ENCODE data around the gene ANKRD24.
A peak's percentile ranks its signal among the peaks of the same experiment; 100 is the strongest.

The ANKRD24 gene

DNA sequence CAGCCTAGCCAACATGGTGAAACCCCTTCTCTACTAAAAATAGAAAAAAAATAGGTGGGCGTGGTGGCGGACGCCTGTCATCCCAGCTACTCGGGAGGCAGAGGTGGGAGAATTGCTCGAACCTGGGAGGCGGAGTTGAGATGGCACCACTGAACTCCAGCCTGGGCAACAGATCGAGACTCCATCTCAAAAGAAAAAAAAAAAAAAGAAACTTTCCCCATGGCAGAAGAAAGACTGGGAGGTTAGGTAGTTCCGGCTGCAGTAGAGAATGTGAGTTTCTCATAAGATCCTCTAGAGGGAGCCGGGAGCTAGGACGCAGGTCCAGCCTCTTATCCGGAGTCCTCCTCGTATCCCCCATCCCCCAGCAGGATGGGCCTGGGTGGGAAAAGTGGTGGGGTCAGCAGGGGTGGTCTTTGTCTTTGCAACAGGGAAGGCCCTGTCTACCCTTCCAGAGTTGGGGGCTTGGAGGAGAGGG lies 42.2 kb upstream of the ANKRD24 start (continued):
- TF ChIP-seq, protein P1, sequence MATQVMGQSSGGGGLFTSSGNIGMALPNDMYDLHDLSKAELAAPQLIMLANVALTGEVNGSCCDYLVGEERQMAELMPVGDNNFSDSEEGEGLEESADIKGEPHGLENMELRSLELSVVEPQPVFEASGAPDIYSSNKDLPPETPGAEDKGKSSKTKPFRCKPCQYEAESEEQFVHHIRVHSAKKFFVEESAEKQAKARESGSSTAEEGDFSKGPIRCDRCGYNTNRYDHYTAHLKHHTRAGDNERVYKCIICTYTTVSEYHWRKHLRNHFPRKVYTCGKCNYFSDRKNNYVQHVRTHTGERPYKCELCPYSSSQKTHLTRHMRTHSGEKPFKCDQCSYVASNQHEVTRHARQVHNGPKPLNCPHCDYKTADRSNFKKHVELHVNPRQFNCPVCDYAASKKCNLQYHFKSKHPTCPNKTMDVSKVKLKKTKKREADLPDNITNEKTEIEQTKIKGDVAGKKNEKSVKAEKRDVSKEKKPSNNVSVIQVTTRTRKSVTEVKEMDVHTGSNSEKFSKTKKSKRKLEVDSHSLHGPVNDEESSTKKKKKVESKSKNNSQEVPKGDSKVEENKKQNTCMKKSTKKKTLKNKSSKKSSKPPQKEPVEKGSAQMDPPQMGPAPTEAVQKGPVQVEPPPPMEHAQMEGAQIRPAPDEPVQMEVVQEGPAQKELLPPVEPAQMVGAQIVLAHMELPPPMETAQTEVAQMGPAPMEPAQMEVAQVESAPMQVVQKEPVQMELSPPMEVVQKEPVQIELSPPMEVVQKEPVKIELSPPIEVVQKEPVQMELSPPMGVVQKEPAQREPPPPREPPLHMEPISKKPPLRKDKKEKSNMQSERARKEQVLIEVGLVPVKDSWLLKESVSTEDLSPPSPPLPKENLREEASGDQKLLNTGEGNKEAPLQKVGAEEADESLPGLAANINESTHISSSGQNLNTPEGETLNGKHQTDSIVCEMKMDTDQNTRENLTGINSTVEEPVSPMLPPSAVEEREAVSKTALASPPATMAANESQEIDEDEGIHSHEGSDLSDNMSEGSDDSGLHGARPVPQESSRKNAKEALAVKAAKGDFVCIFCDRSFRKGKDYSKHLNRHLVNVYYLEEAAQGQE (tag by site-specific recombination; IDR thresholded peaks at IDR 0.05), result 0 out of 2 replicates have a peak, but pooled peaks have one; percentile 27
- TF ChIP-seq, protein P2, sequence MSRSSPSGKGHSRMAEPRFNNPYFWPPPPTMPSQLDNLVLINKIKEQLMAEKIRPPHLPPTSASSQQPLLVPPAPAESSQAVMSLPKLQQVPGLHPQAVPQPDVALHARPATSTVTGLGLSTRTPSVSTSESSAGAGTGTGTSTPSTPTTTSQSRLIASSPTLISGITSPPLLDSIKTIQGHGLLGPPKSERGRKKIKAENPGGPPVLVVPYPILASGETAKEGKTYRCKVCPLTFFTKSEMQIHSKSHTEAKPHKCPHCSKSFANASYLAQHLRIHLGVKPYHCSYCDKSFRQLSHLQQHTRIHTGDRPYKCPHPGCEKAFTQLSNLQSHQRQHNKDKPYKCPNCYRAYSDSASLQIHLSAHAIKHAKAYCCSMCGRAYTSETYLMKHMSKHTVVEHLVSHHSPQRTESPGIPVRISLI (tag by site-specific recombination; IDR thresholded peaks at IDR 0.05), result peak; percentile 61; the same call in 1 of the 2 replicates
- no peak for TF ChIP-seq ZBTB17 (tag by site-specific recombination; IDR thresholded peaks at IDR 0.05)
- TF ChIP-seq ZNF121 (tag by site-specific recombination; IDR thresholded peaks at IDR 0.05), result peak; percentile 68
- TF ChIP-seq ZNF155 (tag by site-specific recombination; IDR thresholded peaks at IDR 0.05), result no peak
- TF ChIP-seq ZFP3 (tag by site-specific recombination; IDR thresholded peaks at IDR 0.05; ENCODE audit: low read depth), result no peak
- TF ChIP-seq KLF16 (tag by site-specific recombination; IDR thresholded peaks at IDR 0.05), result no peak
- TF ChIP-seq ZNF248 (tag by site-specific recombination; IDR thresholded peaks at IDR 0.05), result no peak
- TF ChIP-seq, protein P3, sequence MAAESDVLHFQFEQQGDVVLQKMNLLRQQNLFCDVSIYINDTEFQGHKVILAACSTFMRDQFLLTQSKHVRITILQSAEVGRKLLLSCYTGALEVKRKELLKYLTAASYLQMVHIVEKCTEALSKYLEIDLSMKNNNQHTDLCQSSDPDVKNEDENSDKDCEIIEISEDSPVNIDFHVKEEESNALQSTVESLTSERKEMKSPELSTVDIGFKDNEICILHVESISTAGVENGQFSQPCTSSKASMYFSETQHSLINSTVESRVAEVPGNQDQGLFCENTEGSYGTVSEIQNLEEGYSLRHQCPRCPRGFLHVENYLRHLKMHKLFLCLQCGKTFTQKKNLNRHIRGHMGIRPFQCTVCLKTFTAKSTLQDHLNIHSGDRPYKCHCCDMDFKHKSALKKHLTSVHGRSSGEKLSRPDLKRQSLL (tag by site-specific recombination; IDR thresholded peaks at IDR 0.05), result no peak
- TF ChIP-seq, protein P4, sequence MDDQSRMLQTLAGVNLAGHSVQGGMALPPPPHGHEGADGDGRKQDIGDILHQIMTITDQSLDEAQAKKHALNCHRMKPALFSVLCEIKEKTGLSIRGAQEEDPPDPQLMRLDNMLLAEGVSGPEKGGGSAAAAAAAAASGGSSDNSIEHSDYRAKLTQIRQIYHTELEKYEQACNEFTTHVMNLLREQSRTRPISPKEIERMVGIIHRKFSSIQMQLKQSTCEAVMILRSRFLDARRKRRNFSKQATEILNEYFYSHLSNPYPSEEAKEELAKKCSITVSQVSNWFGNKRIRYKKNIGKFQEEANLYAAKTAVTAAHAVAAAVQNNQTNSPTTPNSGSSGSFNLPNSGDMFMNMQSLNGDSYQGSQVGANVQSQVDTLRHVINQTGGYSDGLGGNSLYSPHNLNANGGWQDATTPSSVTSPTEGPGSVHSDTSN (CRISPR knock-in tag; IDR thresholded peaks at IDR 0.05), result no peak
- TF ChIP-seq, protein P5, sequence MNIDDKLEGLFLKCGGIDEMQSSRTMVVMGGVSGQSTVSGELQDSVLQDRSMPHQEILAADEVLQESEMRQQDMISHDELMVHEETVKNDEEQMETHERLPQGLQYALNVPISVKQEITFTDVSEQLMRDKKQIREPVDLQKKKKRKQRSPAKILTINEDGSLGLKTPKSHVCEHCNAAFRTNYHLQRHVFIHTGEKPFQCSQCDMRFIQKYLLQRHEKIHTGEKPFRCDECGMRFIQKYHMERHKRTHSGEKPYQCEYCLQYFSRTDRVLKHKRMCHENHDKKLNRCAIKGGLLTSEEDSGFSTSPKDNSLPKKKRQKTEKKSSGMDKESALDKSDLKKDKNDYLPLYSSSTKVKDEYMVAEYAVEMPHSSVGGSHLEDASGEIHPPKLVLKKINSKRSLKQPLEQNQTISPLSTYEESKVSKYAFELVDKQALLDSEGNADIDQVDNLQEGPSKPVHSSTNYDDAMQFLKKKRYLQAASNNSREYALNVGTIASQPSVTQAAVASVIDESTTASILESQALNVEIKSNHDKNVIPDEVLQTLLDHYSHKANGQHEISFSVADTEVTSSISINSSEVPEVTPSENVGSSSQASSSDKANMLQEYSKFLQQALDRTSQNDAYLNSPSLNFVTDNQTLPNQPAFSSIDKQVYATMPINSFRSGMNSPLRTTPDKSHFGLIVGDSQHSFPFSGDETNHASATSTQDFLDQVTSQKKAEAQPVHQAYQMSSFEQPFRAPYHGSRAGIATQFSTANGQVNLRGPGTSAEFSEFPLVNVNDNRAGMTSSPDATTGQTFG (tag by site-specific recombination; IDR thresholded peaks at IDR 0.05; ENCODE audit: borderline replicate concordance), result no peak
- no peak for TF ChIP-seq ZNF777 (tag by site-specific recombination; IDR thresholded peaks at IDR 0.05; ENCODE audit: borderline replicate concordance)
- no peak for TF ChIP-seq ZNF48 (tag by site-specific recombination; IDR thresholded peaks at IDR 0.05)
- TF ChIP-seq ZNF157 (tag by site-specific recombination; IDR thresholded peaks at IDR 0.05), result no peak
- no peak for TF ChIP-seq OSR2 (tag by site-specific recombination; IDR thresholded peaks at IDR 0.05)
- peak; percentile 62; the same call in 1 of the 2 replicates for TF ChIP-seq KLF9 (tag by site-specific recombination; IDR thresholded peaks at IDR 0.05; ENCODE audit: low read depth)
- peak; percentile 46 for TF ChIP-seq PRDM1 (tag by site-specific recombination; IDR thresholded peaks at IDR 0.05)
- no peak for TF ChIP-seq ZNF2 (tag by site-specific recombination; IDR thresholded peaks at IDR 0.05)
- TF ChIP-seq, protein P6, sequence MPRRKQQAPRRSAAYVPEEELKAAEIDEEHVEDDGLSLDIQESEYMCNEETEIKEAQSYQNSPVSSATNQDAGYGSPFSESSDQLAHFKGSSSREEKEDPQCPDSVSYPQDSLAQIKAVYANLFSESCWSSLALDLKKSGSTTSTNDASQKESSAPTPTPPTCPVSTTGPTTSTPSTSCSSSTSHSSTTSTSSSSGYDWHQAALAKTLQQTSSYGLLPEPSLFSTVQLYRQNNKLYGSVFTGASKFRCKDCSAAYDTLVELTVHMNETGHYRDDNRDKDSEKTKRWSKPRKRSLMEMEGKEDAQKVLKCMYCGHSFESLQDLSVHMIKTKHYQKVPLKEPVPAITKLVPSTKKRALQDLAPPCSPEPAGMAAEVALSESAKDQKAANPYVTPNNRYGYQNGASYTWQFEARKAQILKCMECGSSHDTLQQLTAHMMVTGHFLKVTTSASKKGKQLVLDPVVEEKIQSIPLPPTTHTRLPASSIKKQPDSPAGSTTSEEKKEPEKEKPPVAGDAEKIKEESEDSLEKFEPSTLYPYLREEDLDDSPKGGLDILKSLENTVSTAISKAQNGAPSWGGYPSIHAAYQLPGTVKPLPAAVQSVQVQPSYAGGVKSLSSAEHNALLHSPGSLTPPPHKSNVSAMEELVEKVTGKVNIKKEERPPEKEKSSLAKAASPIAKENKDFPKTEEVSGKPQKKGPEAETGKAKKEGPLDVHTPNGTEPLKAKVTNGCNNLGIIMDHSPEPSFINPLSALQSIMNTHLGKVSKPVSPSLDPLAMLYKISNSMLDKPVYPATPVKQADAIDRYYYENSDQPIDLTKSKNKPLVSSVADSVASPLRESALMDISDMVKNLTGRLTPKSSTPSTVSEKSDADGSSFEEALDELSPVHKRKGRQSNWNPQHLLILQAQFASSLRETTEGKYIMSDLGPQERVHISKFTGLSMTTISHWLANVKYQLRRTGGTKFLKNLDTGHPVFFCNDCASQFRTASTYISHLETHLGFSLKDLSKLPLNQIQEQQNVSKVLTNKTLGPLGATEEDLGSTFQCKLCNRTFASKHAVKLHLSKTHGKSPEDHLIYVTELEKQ (tag by site-specific recombination; IDR thresholded peaks at IDR 0.05; ENCODE audit: borderline replicate concordance), result no peak
- no peak for TF ChIP-seq ZNF335 (tag by site-specific recombination; conservative IDR thresholded peaks at IDR 0.05)
- no peak for TF ChIP-seq ZBTB20 (tag by site-specific recombination; IDR thresholded peaks at IDR 0.05)
- TF ChIP-seq ZNF292 (tag by site-specific recombination; IDR thresholded peaks at IDR 0.05; ENCODE audit: borderline replicate concordance, low read depth), result no peak
- peak; percentile 59; the same call in 1 of the 2 replicates for TF ChIP-seq IKZF3 (tag by site-specific recombination; IDR thresholded peaks at IDR 0.05)
- no peak for TF ChIP-seq ZXDB (tag by site-specific recombination; IDR thresholded peaks at IDR 0.05)
- no peak for TF ChIP-seq WT1 (tag by site-specific recombination; IDR thresholded peaks at IDR 0.05)
- TF ChIP-seq FEZF1 (tag by site-specific recombination; IDR thresholded peaks at IDR 0.05), result no peak
- no peak for TF ChIP-seq ZNF16 (tag by site-specific recombination; IDR thresholded peaks at IDR 0.05; ENCODE audit: low read depth)
